ENCODE data around the gene NRG4. TPM values are rescaled to one million over a fixed set of nuclear protein-coding genes. Genes with fewer than 3 reads are reported as not detected.

Gene NRG4
- total and polyA plus RNA-seq, 2 donors (not counting 3 experiments of a cell fraction or from before 2014, with no cell fraction given), result not detected

DNA sequence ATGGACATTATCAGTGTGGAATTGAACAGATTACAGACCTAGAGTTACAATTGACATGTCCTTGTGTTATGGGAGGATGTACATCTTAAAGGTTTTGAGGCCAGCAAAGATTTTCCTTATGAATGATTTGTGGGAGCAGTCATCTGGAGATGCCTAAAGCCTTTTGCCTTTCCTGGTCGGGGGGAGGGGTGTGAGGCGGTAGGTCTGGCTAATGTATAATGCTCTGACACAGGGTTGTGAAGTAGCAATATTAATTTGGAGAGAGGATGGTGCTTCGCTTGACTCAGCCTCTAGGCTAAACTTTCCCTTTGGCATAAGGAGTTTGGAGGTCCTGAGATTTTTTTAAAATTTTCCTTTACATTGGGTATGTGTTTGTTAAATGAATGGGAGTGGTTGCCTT, 85.3 kb downstream of the NRG4 start:
- no peaks in the 10 kb centered on the region for H3K9me3 ChIP-seq (replicated peaks; ENCODE audit: control insufficient read depth, insufficient read depth, low read length)
- FAIRE-seq (no peak), DNase-seq (ENCODE audit: low read depth, low spot score) (no peak)
- no peak overlapping the region for H2AFZ ChIP-seq (ENCODE audit: low read depth, low read length)
- H3K4me1 ChIP-seq (ENCODE audit: control insufficient read depth, extremely low read depth, insufficient read depth, low read length), result peaks cover 24% of the 10 kb centered on the region
- intact Hi-C loops (cut with micrococcal nuclease), result loop anchor here (10.0 kb wide), 1 partner anchor 218 kb away; no protein-coding TSS in a partner anchor
- H3K79me2 ChIP-seq (ENCODE audit: control insufficient read depth, insufficient read depth, low read length), result peaks cover 40% of the 10 kb centered on the region
- no peaks in the 10 kb centered on the region for H3K27me3 ChIP-seq (ENCODE audit: control insufficient read depth in 2 of 2, insufficient read depth in 2 of 2, low read length in 2 of 2)
- H3K36me3 ChIP-seq (ENCODE audit: control insufficient read depth in 2 of 2, extremely low read depth in 1 of 2, insufficient read depth in 2 of 2, low read length in 2 of 2), result peaks cover 0 to 3% of the 10 kb centered on the region in 2 experiments
- H3K4me2 ChIP-seq (ENCODE audit: insufficient read depth, low read length), result no peak overlapping the region
- H4K20me1 ChIP-seq (replicated peaks; ENCODE audit: control insufficient read depth, extremely low read depth, insufficient read depth, low read length), result no peaks in the 10 kb centered on the region
- no peaks in the 10 kb centered on the region for H3K9me1 ChIP-seq (replicated peaks; ENCODE audit: control insufficient read depth, extremely low read depth, insufficient read depth, low read length)
- no peak overlapping the region for H3K9ac ChIP-seq (replicated peaks; ENCODE audit: extremely low read depth, insufficient read depth, low read length)
- CTCF ChIA-PET, result no interaction called here
- TF ChIP-seq CTCF (IDR thresholded peaks at IDR 0.05; ENCODE audit: extremely low read depth in 1 of 2, insufficient read depth in 1 of 2, low read depth in 1 of 2, low read length in 2 of 2) (no peak), POLR2AphosphoS5 (IDR thresholded peaks at IDR 0.05; ENCODE audit: insufficient read depth, low read depth, low read length) (no peak), EZH2 (IDR thresholded peaks at IDR 0.05; ENCODE audit: borderline replicate concordance, low read depth, low read length, severe bottlenecking) (no peak)
- POLR2A ChIA-PET, result no interaction called here
- dilution Hi-C loops (cut with MboI; ENCODE audit: extremely low pct_ligation_motif_present, low sequenced_read_pairs), result no loop called here
- H3K4me3 ChIP-seq (replicated peaks in 1 of 3; ENCODE audit: insufficient read depth in 1 of 3, low read depth in 1 of 3, low read length in 3 of 3), result no peak overlapping the region
- BruUV-seq (replicated peaks), result no TSS peak
- H3K27ac ChIP-seq (ENCODE audit: insufficient read depth, low read depth, low read length), result no peak overlapping the region

GRCh38 chr15:75925440-75925839, 86.8 kb downstream of the NRG4 start:
- Histone ChIP-seq H4K20me1 (replicated peaks; ENCODE audit: control insufficient read depth, extremely low read depth, insufficient read depth, low read length) (no peaks in the 10 kb centered on the region), H3K79me2 (ENCODE audit: control insufficient read depth, insufficient read depth, low read length) (peaks cover 35% of the 10 kb centered on the region), H3K27ac (ENCODE audit: insufficient read depth, low read depth, low read length) (no peak overlapping the region), H3K4me1 (ENCODE audit: control insufficient read depth, extremely low read depth, insufficient read depth, low read length) (peaks cover 25% of the 10 kb centered on the region), H3K9ac (replicated peaks; ENCODE audit: extremely low read depth, insufficient read depth, low read length) (no peak overlapping the region), H3K4me2 (ENCODE audit: insufficient read depth, low read length) (no peak overlapping the region), H3K9me1 (replicated peaks; ENCODE audit: control insufficient read depth, extremely low read depth, insufficient read depth, low read length) (no peaks in the 10 kb centered on the region), H2AFZ (ENCODE audit: low read depth, low read length) (no peak overlapping the region), H3K4me3 (replicated peaks in 1 of 3; ENCODE audit: insufficient read depth in 1 of 3, low read depth in 1 of 3, low read length in 3 of 3) (no peak overlapping the region), H3K9me3 (replicated peaks; ENCODE audit: control insufficient read depth, insufficient read depth, low read length) (no peaks in the 10 kb centered on the region), H3K27me3 (ENCODE audit: control insufficient read depth in 2 of 2, insufficient read depth in 2 of 2, low read length in 2 of 2) (no peaks in the 10 kb centered on the region), H3K36me3 (ENCODE audit: control insufficient read depth in 2 of 2, extremely low read depth in 1 of 2, insufficient read depth in 2 of 2, low read length in 2 of 2) (peaks cover 0 to 3% of the 10 kb centered on the region in 2 experiments)
- FAIRE-seq, result no peak
- TF ChIP-seq POLR2AphosphoS5 (IDR thresholded peaks at IDR 0.05; ENCODE audit: insufficient read depth, low read depth, low read length), result no peak
- dilution Hi-C loops (cut with MboI; ENCODE audit: extremely low pct_ligation_motif_present, low sequenced_read_pairs) (no loop called here), intact Hi-C loops (cut with micrococcal nuclease) (loop anchor here (10.0 kb wide), 1 partner anchor 219 kb away; no protein-coding TSS in a partner anchor)
- no TSS peak for BruUV-seq (replicated peaks)
- CTCF ChIA-PET, result no interaction called here
- POLR2A ChIA-PET, result no interaction called here
- no peak for DNase-seq (ENCODE audit: low read depth, low spot score)
